C4-2B (cell line): ENCODE measurements around the gene SLC25A34.

ENCODE experiments used
- H3K27ac ChIP-seq: fragments of 450-650 bp; 2 replicates; pipeline ENCODE4 v1.5.1; 2017
- ZFX ChIP-seq: fragments of 450-650 bp; IDR thresholded peaks from 2 replicates; pipeline ENCODE4 v1.6.1; 2017
- TF ChIP-seq, protein P1 (sequence below): fragments of 450-650 bp; conservative IDR thresholded peaks from 2 replicates; pipeline ENCODE4 v1.5.1; 2017; ENCODE audit warnings: mild to moderate bottlenecking

SLC25A34 gene

DNA sequence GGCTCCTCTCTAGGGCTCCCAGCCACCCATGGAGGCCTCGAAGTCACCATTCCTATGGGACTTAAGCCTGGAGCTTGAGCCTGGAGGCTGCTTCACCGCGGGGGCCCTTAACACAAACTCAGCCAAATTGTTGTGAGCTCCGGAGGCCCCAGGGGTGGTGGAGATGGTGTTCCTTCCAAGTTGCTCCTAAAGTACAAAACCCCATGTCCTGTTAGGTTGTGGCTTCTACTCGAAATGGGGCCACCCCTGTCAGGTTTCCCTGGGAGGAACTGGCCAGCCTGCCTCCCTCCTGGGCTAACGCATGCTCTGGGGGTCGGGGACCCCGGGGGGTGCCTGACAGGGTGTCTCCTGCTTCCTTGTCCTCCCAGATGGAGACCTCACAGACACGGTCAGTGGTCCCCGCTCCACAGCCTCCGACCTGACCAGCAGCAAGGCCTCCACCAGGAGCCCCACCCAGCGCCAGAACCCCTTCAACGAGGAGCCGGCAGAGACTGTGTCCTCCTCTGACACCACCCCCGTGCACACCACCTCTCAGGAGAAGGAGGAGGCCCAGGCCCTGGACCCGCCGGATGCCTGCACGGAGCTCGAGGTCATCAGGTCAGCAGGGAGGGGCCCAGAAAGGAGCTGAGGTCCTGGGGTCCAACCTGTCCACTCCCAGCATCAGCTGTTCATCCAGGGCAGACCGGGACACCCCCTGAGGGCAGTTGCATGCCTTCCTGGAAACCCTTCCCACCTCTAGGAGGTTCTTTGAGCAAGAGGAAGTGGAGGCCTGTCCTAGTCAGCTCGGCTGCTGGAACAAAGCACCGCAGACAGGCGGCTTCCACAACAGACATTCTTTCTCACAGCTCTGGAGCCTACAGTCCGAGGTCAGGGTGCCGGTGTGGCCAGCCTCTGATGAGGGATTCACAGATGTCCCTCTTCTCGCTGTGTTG, 10.8 kb upstream of the SLC25A34 start:
- H3K27ac ChIP-seq = no peak overlapping the region
- TF ChIP-seq ZFX = no peak
- TF ChIP-seq, protein P1, sequence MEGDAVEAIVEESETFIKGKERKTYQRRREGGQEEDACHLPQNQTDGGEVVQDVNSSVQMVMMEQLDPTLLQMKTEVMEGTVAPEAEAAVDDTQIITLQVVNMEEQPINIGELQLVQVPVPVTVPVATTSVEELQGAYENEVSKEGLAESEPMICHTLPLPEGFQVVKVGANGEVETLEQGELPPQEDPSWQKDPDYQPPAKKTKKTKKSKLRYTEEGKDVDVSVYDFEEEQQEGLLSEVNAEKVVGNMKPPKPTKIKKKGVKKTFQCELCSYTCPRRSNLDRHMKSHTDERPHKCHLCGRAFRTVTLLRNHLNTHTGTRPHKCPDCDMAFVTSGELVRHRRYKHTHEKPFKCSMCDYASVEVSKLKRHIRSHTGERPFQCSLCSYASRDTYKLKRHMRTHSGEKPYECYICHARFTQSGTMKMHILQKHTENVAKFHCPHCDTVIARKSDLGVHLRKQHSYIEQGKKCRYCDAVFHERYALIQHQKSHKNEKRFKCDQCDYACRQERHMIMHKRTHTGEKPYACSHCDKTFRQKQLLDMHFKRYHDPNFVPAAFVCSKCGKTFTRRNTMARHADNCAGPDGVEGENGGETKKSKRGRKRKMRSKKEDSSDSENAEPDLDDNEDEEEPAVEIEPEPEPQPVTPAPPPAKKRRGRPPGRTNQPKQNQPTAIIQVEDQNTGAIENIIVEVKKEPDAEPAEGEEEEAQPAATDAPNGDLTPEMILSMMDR = no peak

DNA sequence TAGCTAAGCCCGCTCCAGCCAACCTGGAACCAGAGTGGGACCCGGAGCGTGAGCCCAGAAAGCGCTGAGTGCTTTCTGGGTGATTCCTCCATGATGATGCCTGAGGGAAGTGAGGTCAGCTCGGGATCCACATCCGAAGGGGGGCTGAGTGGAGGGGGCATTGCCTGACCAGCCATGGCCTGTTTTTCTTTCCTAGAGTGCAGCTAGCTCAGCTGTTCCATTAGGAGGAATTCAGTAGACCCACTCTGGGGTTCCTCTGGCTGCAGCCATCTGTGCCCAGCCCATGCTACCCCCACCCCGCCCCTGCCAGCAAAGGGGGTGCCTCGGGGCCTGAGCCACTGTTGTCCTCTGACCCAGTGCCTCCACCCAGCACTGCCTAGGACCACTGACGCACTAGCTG, 9.6 kb upstream of the SLC25A34 start:
- TF ChIP-seq, protein P1 = no peak
- TF ChIP-seq ZFX = no peak

DNA sequence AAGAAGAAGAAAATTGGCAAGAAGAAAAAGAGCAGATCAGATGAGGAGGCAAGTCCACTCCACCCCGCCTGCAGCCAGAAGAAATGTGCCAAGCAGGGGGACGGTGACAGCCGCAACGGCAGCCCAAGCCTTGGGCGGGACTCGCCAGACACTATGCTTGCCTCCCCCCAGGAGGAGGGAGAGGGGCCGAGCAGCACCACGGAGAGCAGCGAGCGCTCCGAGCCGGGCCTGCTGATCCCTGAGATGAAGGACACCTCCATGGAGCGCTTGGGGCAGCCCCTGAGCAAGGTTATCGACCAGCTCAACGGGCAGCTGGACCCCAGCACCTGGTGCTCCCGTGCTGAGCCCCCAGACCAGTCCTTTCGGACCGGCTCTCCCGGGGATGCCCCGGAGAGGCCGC, 9.0 kb upstream of the SLC25A34 start:
- TF ChIP-seq, protein P1 = no peak
- no peak for TF ChIP-seq ZFX

More for the DNA sequence above, 9.6 kb upstream of the SLC25A34 start:
- H3K27ac ChIP-seq = no peak overlapping the region

DNA sequence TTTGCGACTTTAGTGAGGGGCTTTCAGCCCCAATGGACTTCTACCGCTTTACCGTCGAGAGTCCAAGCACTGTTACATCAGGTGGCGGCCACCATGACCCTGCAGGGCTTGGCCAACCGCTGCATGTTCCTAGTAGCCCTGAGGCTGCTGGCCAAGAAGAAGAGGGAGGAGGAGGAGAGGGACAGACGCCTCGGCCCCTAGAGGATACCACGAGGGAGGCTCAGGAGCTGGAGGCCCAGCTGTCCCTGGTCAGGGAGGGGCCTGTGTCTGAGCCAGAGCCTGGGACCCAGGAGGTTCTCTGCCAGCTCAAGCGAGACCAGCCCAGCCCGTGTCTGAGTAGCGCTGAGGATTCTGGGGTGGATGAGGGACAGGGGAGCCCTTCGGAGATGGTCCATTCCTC, 8.6 kb upstream of the SLC25A34 start:
- TF ChIP-seq ZFX = no peak
- TF ChIP-seq, protein P1 = no peak
- H3K27ac ChIP-seq = no peak overlapping the region

More for the DNA sequence above, 9.0 kb upstream of the SLC25A34 start:
- H3K27ac ChIP-seq = no peak overlapping the region

DNA sequence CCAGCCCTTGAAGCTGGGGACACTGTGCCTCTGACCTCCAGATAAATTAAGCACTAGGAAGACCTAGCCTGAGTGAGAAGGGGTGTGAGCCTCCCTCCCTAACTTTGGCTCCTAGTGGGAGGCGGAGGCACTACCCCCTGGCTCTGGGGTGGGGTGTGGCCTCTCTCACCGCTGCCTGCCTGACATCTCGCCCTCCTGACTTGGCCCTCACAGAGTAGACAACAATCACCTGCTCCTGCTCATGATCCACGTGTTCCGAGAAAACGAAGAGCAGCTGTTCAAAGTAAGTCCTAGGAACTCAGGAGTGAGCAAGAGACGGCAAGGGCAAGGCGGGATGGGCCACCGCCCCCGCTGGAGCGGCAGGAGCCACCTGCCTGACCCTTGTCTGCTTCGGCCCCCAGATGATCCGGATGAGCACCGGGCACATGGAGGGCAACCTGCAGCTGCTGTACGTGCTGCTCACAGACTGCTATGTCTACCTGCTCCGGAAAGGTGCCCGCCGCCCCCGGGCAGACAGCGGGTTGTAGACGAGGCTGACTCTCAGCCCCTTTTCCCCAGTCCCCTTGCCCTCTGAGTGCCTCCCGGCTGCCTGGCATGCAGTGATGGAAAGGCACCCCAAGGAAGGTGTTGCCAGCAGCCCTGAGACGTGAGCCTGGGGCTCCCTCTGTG, 8.1 kb upstream of the SLC25A34 start:
- no peak for TF ChIP-seq ZFX
- TF ChIP-seq, protein P1 = no peak
- no peak overlapping the region for H3K27ac ChIP-seq

DNA sequence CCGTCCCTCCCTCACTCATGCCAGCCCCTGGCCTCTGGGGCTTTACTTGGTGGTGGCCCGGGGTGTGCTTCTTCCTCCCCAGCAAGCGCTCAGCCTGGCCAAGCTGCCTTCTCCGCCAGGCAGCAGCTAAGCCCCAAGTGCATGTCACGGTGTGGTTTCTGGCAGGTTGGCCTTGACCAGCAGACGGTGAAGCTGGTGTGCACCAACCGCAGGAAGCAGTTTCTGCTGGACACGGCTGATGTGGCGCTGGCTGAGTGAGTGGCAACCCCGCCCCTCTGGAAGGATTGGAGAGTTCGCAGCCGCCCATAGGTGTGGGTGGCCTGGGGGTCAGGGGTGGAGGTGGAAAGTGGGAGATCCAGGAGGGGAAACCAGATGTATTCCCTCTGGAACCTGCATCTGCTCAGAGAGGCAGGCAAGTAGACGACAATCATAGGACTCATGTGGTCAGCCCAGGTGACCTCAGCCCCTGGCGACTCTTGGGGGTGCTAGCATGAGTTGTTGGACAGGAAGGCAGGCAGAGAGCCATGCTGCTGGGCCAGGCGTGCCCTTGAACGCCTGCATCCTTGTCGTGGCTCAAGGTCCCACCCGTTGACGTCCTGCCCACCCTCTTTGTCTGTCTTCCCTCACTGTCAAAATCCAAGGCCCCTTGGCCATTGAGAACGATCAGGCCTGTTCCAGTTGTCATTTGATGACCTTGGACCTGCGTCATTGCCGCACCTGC, 7.0 kb upstream of the SLC25A34 start:
- no peak for TF ChIP-seq ZFX
- TF ChIP-seq, protein P1 = no peak
- no peak overlapping the region for H3K27ac ChIP-seq
